LNCAP (cell line): Measurements from ENCODE around the gene ARHGEF2.

ENCODE experiments used
- CTCF ChIP-seq: fragments of 450-650 bp; IDR thresholded peaks from 2 replicates; pipeline ENCODE4 v1.5.1; 2017; ENCODE audit warnings: mild to moderate bottlenecking

The ARHGEF2 gene

GRCh38 chr1:155978325-155978972, at the start of gene ARHGEF2:
Gene ARHGEF2, minus strand, starts transcription at chr1:155978547. Its CDS starts 120 bp downstream, at chr1:155978427.
- no peak; the same call in 1 of the 2 replicates for TF ChIP-seq CTCF

- TF ChIP-seq CTCF, result no peak
These were observed 48.2 kb upstream of the ARHGEF2 start for GRCh38 chr1:156026588-156026987.

GRCh38 chr1:156025876-156026275, 47.5 kb upstream of the ARHGEF2 start:
- peak; percentile 22; the same call in 1 of the 2 replicates for TF ChIP-seq CTCF

GRCh38 chr1:156024801-156025200, 46.5 kb upstream of the ARHGEF2 start:
- no peak for TF ChIP-seq CTCF

- TF ChIP-seq CTCF, result no peak
These were observed 43.6 kb upstream of the ARHGEF2 start for GRCh38 chr1:156021954-156022353.

- TF ChIP-seq CTCF, result no peak
These were observed 42.7 kb upstream of the ARHGEF2 start for GRCh38 chr1:156021093-156021428.

- TF ChIP-seq CTCF, result no peak
These were observed 42.1 kb upstream of the ARHGEF2 start, which contains the start of gene SSR2 for GRCh38 chr1:156020293-156021092. Gene SSR2, minus strand, starts transcription at chr1:156020951. Its CDS starts 784 bp downstream, at chr1:156020167.
